Body of pancreas (tissue), 4 donors: ENCODE data around the gene SBF2. TPM values are rescaled to one million over a fixed set of nuclear protein-coding genes. Genes with fewer than 3 reads are reported as not detected.

ENCODE experiments used
- ATAC-seq: fragments of 150-250 bp; one replicate; pipeline ENCODE4 v1.9.1; 2016
- DNase-seq, 4 donors: peaks; one replicate each; pipeline ENCODE4 v3.0.0-alpha.2; 2019
- H3K27ac ChIP-seq, 4 donors: fragments of 200-600 bp; sonication (generic); 1 replicate in 3 of 4; 2 replicates in 1 of 4; pipeline versions ENCODE4 v1.5.1 to v1.6.1; 2016 to 2019; ENCODE audit warnings: mild to moderate bottlenecking in 1 of 4, mixed read lengths in 1 of 4, moderate library complexity in 1 of 4
- H3K27me3 ChIP-seq, 2 donors: fragments of 200-600 bp; sonication (generic); one replicate each; pipeline ENCODE4 v1.6.0; 2016; ENCODE audit warnings: mild to moderate bottlenecking in 1 of 2
- H3K36me3 ChIP-seq, 2 donors: fragments of 200-600 bp; sonication (generic); replicated peaks in 1 of 2; 2 replicates each; pipeline ENCODE4 v1.5.1; 2016; ENCODE audit warnings: low read depth in 2 of 2; ENCODE audit not compliant: insufficient read depth in 1 of 2
- H3K4me1 ChIP-seq: fragments of 200-600 bp; sonication (generic); one replicate; pipeline ENCODE4 v1.6.0; 2016
- H3K4me3 ChIP-seq, 2 donors: fragments of 200-600 bp; sonication (generic); 1 replicate in 1 of 2; 2 replicates in 1 of 2; pipeline ENCODE4 v1.5.1; 2016 to 2019
- H3K9me3 ChIP-seq, 3 donors: fragments of 200-600 bp; sonication (generic); 1 replicate in 2 of 3; 2 replicates in 1 of 3; pipeline ENCODE4 v1.5.1; 2016
- CTCF ChIP-seq, 7 experiments: fragments of 450-650 bp in 4 of 7; fragments of 200-600 bp in 3 of 7; sonication (generic) in 3 of 7; IDR thresholded peaks; one replicate each; pipeline ENCODE4 v1.5.1; 2016 to 2019; ENCODE audit warnings: antibody characterized with exemption in 7 of 7
- POLR2A ChIP-seq, 3 donors: fragments of 450-650 bp; IDR thresholded peaks; one replicate each; pipeline ENCODE4 v1.6.1; 2016; ENCODE audit warnings: antibody characterized with exemption in 3 of 3, mild to moderate bottlenecking in 2 of 3
- WGBS, 2 donors: methylation state at CpG; one replicate each; pipeline ENCODE4 v1.1.5; 2017; 5-methylcytosine and 5-hydroxymethylcytosine counted together
- intact Hi-C: fragments of 100-400 bp; cut with DNase I; formaldehyde crosslinking; loops from one replicate; pipeline ENCODE4 v1.15.1; 2023
- total RNA-seq, 2 donors: library from RNA; depleted of rRNA; stranded (reverse); fragments of >200 nt; gene quantifications; one replicate each; pipeline ENCODE4 v1.1.0, GENCODE V29; 2016

Gene SBF2
- total RNA-seq, 2 donors from 2014 or later = 23.6 to 38.9 TPM

DNA sequence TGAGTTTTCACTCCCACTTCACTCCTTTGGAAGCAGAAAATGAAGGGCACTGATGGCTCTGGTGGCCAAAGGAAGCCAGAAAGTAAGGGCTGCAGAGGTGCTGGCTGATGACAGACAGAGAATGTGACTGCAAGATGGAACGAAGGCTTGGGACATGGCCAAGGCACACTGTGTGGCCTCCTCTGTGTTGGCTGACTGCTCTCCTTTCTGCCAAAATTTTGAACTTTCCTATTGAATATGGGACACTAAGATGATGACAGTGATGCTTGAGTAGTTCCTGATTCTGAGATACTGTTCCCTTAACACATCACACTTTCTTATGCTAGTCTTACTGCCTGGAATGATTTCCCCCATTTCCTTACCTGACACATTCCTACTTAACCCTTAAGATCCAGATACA is 473.8 kb downstream of the SBF2 start:
- ATAC-seq = no peak
- intact Hi-C loops = no loop called here
- Histone ChIP-seq H3K9me3 (no peaks in the 10 kb centered on the region), H3K36me3 (no peaks in the 10 kb centered on the region), H3K4me1 (peaks cover 9% of the 10 kb centered on the region), H3K27me3 (no peaks in the 10 kb centered on the region), H3K4me3 (no peak overlapping the region), H3K27ac (no peak overlapping the region)
- 4 to 19% methylated on average over 1 of the region's 1 CpG for WGBS, 2 donors
- no peak for TF ChIP-seq CTCF (IDR thresholded peaks at IDR 0.05)
- TF ChIP-seq POLR2A (IDR thresholded peaks at IDR 0.05) = no peak
- DNase-seq = peak in 1 of 4 donors; percentile 9

DNA sequence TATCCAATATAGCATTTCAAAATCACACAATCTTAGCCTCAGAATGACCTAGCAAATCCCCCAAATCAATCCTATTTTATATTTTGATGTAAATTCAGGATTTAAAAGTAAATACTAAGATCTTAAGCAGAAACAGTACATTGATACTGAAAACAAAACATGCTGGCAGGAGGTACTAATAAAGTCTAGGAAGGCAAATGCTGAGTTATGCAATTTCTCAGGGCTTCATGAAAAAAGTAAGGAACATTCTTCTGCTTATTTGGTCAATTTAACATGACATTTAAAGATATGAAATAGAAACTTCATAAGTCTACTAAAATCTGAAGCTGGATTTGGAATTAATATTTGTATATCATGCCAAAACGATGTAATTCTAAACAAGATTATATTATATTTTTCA is 476.8 kb downstream of the SBF2 start:
- Histone ChIP-seq H3K4me3 (no peak overlapping the region), H3K9me3 (no peaks in the 10 kb centered on the region), H3K27me3 (no peaks in the 10 kb centered on the region), H3K36me3 (no peaks in the 10 kb centered on the region), H3K4me1 (peaks cover 9% of the 10 kb centered on the region), H3K27ac (no peak overlapping the region)
- no peak for ATAC-seq
- WGBS, 2 donors = 94 to 96% methylated on average over 1 of the region's 1 CpG
- DNase-seq = no peak
- TF ChIP-seq POLR2A (IDR thresholded peaks at IDR 0.05) = no peak
- no peak for TF ChIP-seq CTCF (IDR thresholded peaks at IDR 0.05)
- intact Hi-C loops = no loop called here

DNA sequence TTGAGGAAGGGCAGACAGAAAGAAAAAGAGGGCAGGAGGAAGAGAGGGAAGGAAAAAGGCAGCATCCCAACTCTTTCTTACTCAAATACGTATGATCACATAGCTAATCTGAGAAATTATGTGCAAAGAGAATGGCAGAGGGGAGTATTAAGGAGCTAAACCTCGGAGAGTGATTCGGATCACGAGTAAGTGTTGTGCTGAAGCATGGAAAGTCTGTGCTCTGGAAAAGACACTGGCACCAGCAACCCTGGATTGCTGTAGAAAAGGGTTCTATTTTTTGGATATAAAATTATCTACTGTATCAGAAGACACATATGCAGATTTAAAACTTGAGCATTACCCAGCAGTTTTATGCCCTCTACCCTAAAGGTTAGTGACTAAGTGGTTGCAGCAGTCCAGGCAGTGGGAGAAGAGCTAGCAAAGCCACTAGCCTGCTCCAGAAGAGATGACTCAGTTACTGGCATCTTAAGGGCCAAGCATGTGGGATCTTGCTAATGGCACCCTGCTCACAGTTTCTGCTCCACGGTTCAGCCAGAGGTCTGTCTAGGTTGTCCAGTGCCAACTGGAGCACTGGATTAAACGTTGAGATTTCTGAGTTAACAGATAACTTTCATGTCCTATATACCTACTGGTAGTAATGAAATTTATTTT is 478.4 kb downstream of the SBF2 start:
- no peaks in the 10 kb centered on the region for H3K36me3 ChIP-seq
- no peak overlapping the region for H3K4me3 ChIP-seq
- ATAC-seq (no peak), DNase-seq (no peak)
- 88 to 89% methylated on average over 6 of the region's 6 CpGs for whole genome bisulfite sequencing, 2 donors
- intact Hi-C loops = no loop called here
- H3K4me1 ChIP-seq = peaks cover 2% of the 10 kb centered on the region
- no peaks in the 10 kb centered on the region for H3K27me3 ChIP-seq
- no peak overlapping the region for H3K27ac ChIP-seq
- TF ChIP-seq CTCF (IDR thresholded peaks at IDR 0.05) = no peak
- TF ChIP-seq POLR2A (IDR thresholded peaks at IDR 0.05) = no peak
- no peaks in the 10 kb centered on the region for H3K9me3 ChIP-seq

DNA sequence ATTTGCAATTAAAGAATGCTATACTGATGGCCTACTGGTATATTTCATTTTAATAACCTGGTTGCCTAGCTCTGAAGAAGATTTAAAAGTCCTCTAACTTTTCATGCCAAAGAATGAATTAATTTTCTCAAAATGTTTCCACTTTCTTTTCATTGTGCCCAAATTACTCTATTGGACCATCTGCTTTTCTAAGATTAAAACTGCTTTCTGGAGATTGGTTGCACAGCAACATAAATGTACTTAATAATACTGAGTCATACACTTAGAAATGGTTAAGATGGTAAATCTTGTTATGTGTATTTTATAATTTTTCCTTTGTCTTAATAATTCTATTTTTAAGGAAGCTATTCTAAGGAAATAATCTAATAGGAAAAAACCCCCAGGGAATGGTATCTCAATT is 479.9 kb downstream of the SBF2 start:
- TF ChIP-seq CTCF (IDR thresholded peaks at IDR 0.05) (no peak), POLR2A (IDR thresholded peaks at IDR 0.05) (no peak)
- ATAC-seq = no peak
- intact Hi-C loops = no loop called here
- Histone ChIP-seq H3K9me3 (no peaks in the 10 kb centered on the region), H3K36me3 (no peaks in the 10 kb centered on the region), H3K4me1 (no peaks in the 10 kb centered on the region), H3K4me3 (no peak overlapping the region), H3K27me3 (no peaks in the 10 kb centered on the region), H3K27ac (no peak overlapping the region)
- no peak for DNase-seq

DNA sequence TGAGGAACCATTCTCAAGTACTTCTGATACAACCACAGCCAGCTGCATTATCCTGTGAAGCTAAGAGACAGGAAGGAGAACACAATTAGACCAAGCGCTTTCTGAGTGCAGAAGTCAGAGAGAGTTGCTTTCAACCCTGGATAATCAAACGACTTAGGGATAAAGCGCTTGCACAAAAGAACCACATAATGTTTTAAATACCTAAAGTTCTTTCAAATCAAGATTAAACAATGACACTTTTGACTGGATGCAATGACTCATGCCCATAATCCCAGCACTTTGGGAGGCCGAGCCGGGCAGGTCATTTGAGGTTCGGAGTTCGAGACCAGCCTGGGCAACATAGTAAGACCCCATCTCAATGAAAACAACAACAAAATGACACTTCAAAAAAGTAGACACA is 485.1 kb downstream of the SBF2 start:
- Histone ChIP-seq H3K27me3 (no peaks in the 10 kb centered on the region), H3K4me3 (no peak overlapping the region), H3K27ac (no peak overlapping the region), H3K4me1 (no peaks in the 10 kb centered on the region), H3K9me3 (no peaks in the 10 kb centered on the region), H3K36me3 (no peaks in the 10 kb centered on the region)
- TF ChIP-seq CTCF (IDR thresholded peaks at IDR 0.05) (no peak), POLR2A (IDR thresholded peaks at IDR 0.05) (no peak)
- no peak for DNase-seq
- WGBS, 2 donors = 88 to 90% methylated on average over 7 of the region's 7 CpGs
- no peak for ATAC-seq
- intact Hi-C loops = no loop called here
